K562 (cell line): ENCODE results near the gene MFSD8. TPM values are rescaled to one million over a fixed set of nuclear protein-coding genes. Genes with fewer than 3 reads are reported as not detected.
A peak's percentile ranks its signal among the peaks of the same experiment; 100 is the strongest.

Experiments
- ATAC-seq: fragments of 200-7000 bp; cut with Tn5 transposase; 3 replicates; pipeline ENCODE4 v1.9.1; 2020; ENCODE audit warnings: moderate library complexity
- BruUV-seq: library from RNA; stranded (reverse); fragments of 400-500 nt; replicated peaks from 2 replicates; lab custom pipeline; 2021; lab: Mats Ljungman, UMichigan
- CTCF ChIA-PET: fragments of 300-600 bp; formaldehyde crosslinking; extraction: SDS; loops from one replicate; lab custom pipeline; 2021; ENCODE audit warnings: low intra/inter-chr PET ratio; lab: Yijun Ruan, JAX
- POLR2A ChIA-PET: fragments of 300-600, 350-650 bp; sonication (Branson Sonifier 250); formaldehyde crosslinking; extraction: SDS; loops from one replicate; lab custom pipeline; 2021; ENCODE audit warnings: antibody characterized with exemption, inconsistent platforms; lab: Yijun Ruan, JAX
- DNase-seq, 4 experiments: peaks; one replicate each; pipeline versions ENCODE4 v3.0.0 to v3.0.0-alpha.2; 2011 to 2018; ENCODE audit warnings: low spot score in 3 of 4, mixed read lengths in 3 of 4; ENCODE audit errors: extremely low read depth in 1 of 4
- FAIRE-seq: peaks from 2 replicates; lab custom pipeline; 2011; peaks lifted over from hg19 to GRCh38; lab: Jason Lieb, UNC
- H2AFZ ChIP-seq: 2 replicates; pipeline ENCODE4 v1.6.0; 2011; ENCODE audit warnings: low read depth, low read length, control low read depth, inconsistent platforms
- H3K27ac ChIP-seq: fragments of 200-600 bp; 3 replicates; pipeline ENCODE4 v1.8.0; 2011; ENCODE audit warnings: low read depth, mild to moderate bottlenecking, control low read depth, inconsistent platforms, low read length, moderate library complexity, mixed read lengths; ENCODE audit errors: extremely low read depth
- H3K27me3 ChIP-seq, 2 experiments: fragments of 300-600 bp in 1 of 2; 2 replicates in 1 of 2; 3 replicates in 1 of 2; pipeline versions ENCODE4 v1.6.0 to v1.8.0; 2011; ENCODE audit warnings: inconsistent platforms in 2 of 2, low read length in 2 of 2, mild to moderate bottlenecking in 1 of 2, mixed read lengths in 1 of 2, moderate library complexity in 1 of 2; ENCODE audit not compliant: control insufficient read depth in 2 of 2, insufficient read depth in 2 of 2
- H3K36me3 ChIP-seq: fragments of 300-600 bp; 3 replicates; pipeline ENCODE4 v1.8.0; 2011; ENCODE audit warnings: mild to moderate bottlenecking, low read length, inconsistent platforms; ENCODE audit not compliant: control insufficient read depth, insufficient read depth
- H3K4me1 ChIP-seq, 2 experiments: fragments of 200-600 bp in 1 of 2; replicated peaks in 1 of 2; 2 replicates in 1 of 2; 3 replicates in 1 of 2; pipeline versions ENCODE4 v1.5.1 to v1.8.0; 2011; ENCODE audit warnings: inconsistent platforms in 2 of 2, low read length in 2 of 2, mild to moderate bottlenecking in 1 of 2, mixed read lengths in 1 of 2, moderate library complexity in 1 of 2; ENCODE audit not compliant: control insufficient read depth in 2 of 2, insufficient read depth in 2 of 2
- H3K4me2 ChIP-seq: 2 replicates; pipeline ENCODE4 v1.6.1; 2011; ENCODE audit warnings: low read length, control low read depth, inconsistent platforms, mixed read lengths; ENCODE audit not compliant: insufficient read depth
- H3K4me3 ChIP-seq: fragments of 200-600 bp; sonication (generic), shearing (Covaris generic); 2 replicates; pipeline ENCODE4 v1.5.1; 2016; ENCODE audit warnings: control low read depth, inconsistent platforms
- H3K79me2 ChIP-seq: fragments of 200-600 bp; 3 replicates; pipeline ENCODE4 v1.8.0; 2011; ENCODE audit warnings: low read length, inconsistent platforms; ENCODE audit not compliant: control insufficient read depth, insufficient read depth
- H3K9ac ChIP-seq, 2 experiments: 2 replicates each; pipeline versions ENCODE4 v1.6.0 to v1.6.1; 2011; ENCODE audit warnings: low read depth in 2 of 2, low read length in 2 of 2, control low read depth in 1 of 2, inconsistent platforms in 1 of 2, mild to moderate bottlenecking in 1 of 2, mixed read lengths in 1 of 2; ENCODE audit not compliant: insufficient read depth in 1 of 2
- H3K9me1 ChIP-seq: one replicate; pipeline ENCODE4 v1.6.0; 2011; ENCODE audit warnings: inconsistent platforms, mild to moderate bottlenecking, low read length, moderate library complexity; ENCODE audit not compliant: control insufficient read depth, insufficient read depth
- H3K9me3 ChIP-seq: replicated peaks from 2 replicates; pipeline ENCODE4 v1.5.1; 2011; ENCODE audit warnings: low read depth, low read length, inconsistent platforms; ENCODE audit not compliant: control insufficient read depth, insufficient read depth
- H4K20me1 ChIP-seq: replicated peaks from 2 replicates; pipeline ENCODE4 v1.6.1; 2011; ENCODE audit warnings: low read length, inconsistent platforms, mixed read lengths; ENCODE audit not compliant: control insufficient read depth, insufficient read depth
- CBFA2T3 ChIP-seq: fragments of 450-650 bp; IDR thresholded peaks from 2 replicates; pipeline ENCODE4 v1.6.1; 2017
- CBX2 ChIP-seq: fragments of 200-600 bp; sonication (generic); IDR thresholded peaks from one replicate; pipeline ENCODE4 v1.6.1; 2012; ENCODE audit warnings: mild to moderate bottlenecking, low read length, inconsistent platforms; ENCODE audit not compliant: insufficient read depth, poor library complexity, severe bottlenecking
- DPF2 ChIP-seq: fragments of 450-650 bp; IDR thresholded peaks from 2 replicates; pipeline ENCODE4 v1.6.1; 2016
- ELF2 ChIP-seq: fragments of 250-450 bp; sonication (Bioruptor Pico); IDR thresholded peaks from 2 replicates; pipeline ENCODE4 v1.5.0; 2021; ENCODE audit warnings: mild to moderate bottlenecking
- FOXK2 ChIP-seq, 2 experiments: fragments of 450-650 bp; IDR thresholded peaks in 1 of 2; conservative IDR thresholded peaks in 1 of 2; 2 replicates each; pipeline ENCODE4 v1.6.1; 2016; ENCODE audit warnings: low read depth in 2 of 2, mild to moderate bottlenecking in 1 of 2
- IRF9 ChIP-seq: fragments of 450-650 bp; IDR thresholded peaks from 2 replicates; pipeline ENCODE4 v1.6.1; 2016; ENCODE audit warnings: missing biosample characterization, missing genetic modification characterization
- JUND ChIP-seq, 2 experiments: IDR thresholded peaks; 2 replicates in 1 of 2; 3 replicates in 1 of 2; pipeline ENCODE4 v1.6.1; 2011; ENCODE audit warnings: borderline replicate concordance in 2 of 2, low read depth in 2 of 2, low read length in 2 of 2, improper control_type of control experiment in 1 of 2, missing biosample characterization in 1 of 2, missing genetic modification characterization in 1 of 2, missing genetic modification reagents in 1 of 2
- KDM5B ChIP-seq: fragments of 200-600 bp; sonication (generic); IDR thresholded peaks from 2 replicates; pipeline ENCODE4 v1.6.1; 2012; ENCODE audit warnings: low read depth, mild to moderate bottlenecking, moderate library complexity, low read length, control low read depth, inconsistent platforms; ENCODE audit not compliant: insufficient replicate concordance
- MAFG ChIP-seq: fragments of 450-650 bp; conservative IDR thresholded peaks from 2 replicates; pipeline ENCODE4 v1.6.1; 2016; ENCODE audit warnings: missing genetic modification characterization, missing compliant biosample characterization
- MYBL2 ChIP-seq, 2 experiments: fragments of 450-650 bp in 1 of 2; sonication (generic) in 1 of 2; formaldehyde crosslinking in 1 of 2; IDR thresholded peaks; 2 replicates each; pipeline versions ENCODE4 v1.6.1 to v1.8.1; 2017 to 2022; ENCODE audit warnings: borderline replicate concordance in 1 of 2, inconsistent platforms in 1 of 2, low read depth in 1 of 2, mild to moderate bottlenecking in 1 of 2, missing genetic modification reagents in 1 of 2, moderate library complexity in 1 of 2
- MYNN ChIP-seq, 2 experiments: sonication (generic); formaldehyde crosslinking in 1 of 2; IDR thresholded peaks; 2 replicates each; pipeline versions ENCODE4 v1.5.0 to v1.6.1; 2016 to 2020; ENCODE audit warnings: antibody characterized with exemption in 1 of 2, missing genetic modification reagents in 1 of 2
- NFXL1 ChIP-seq: fragments of 450-650 bp; formaldehyde crosslinking; IDR thresholded peaks from 2 replicates; pipeline ENCODE4 v1.4.0; 2021; ENCODE audit warnings: mild to moderate bottlenecking
- SMARCC2 ChIP-seq: fragments of 450-650 bp; IDR thresholded peaks from 2 replicates; pipeline ENCODE4 v1.6.1; 2017; ENCODE audit warnings: antibody characterized with exemption, moderate library complexity, mild to moderate bottlenecking, low read depth
- TEAD4 ChIP-seq, 2 experiments: sonication (generic) in 1 of 2; formaldehyde crosslinking in 1 of 2; IDR thresholded peaks; 2 replicates each; pipeline versions ENCODE4 v1.6.1 to v1.8.0; 2012 to 2022; ENCODE audit warnings: borderline replicate concordance in 1 of 2, inconsistent platforms in 1 of 2, low read length in 1 of 2, mild to moderate bottlenecking in 1 of 2, missing genetic modification reagents in 1 of 2
- ZNF282 ChIP-seq: sonication (generic); formaldehyde crosslinking; IDR thresholded peaks from 2 replicates; pipeline ENCODE4 v1.8.1; 2023; ENCODE audit warnings: missing genetic modification reagents
- ZNF609 ChIP-seq: sonication (generic); formaldehyde crosslinking; IDR thresholded peaks from 2 replicates; pipeline ENCODE4 v1.8.1; 2023; ENCODE audit warnings: missing genetic modification reagents, mild to moderate bottlenecking, borderline replicate concordance
- ZNF699 ChIP-seq: fragments of 250-450 bp; sonication (Bioruptor Pico); IDR thresholded peaks from 2 replicates; pipeline ENCODE4 v1.8.0; 2021; ENCODE audit warnings: mild to moderate bottlenecking, moderate library complexity; ENCODE audit not compliant: insufficient replicate concordance
- in situ Hi-C: fragments of 300-500 bp; cut with MboI; formaldehyde crosslinking; loops from 4 replicates; pipeline ENCODE4 v1.15.0; 2018; ENCODE audit warnings: inconsistent platforms, mixed read lengths
- intact Hi-C: fragments of 100-400 bp; cut with micrococcal nuclease; formaldehyde crosslinking; loops from 2 replicates; pipeline ENCODE4 v1.14.2; 2022
- polyA plus RNA-seq, 8 experiments: library from polyadenylated mRNA; depleted of rRNA in 4 of 8; stranded (reverse) in 5 of 8; unstranded in 3 of 8; fragments of >200 nt; fragmentation: Nextera tagmentation in 2 of 8; fragmentation: Illumina TruSeq in 1 of 8; extraction: Ambion mirVana in 2 of 8; extraction: Trizol in 1 of 8; gene quantifications; 2 replicates each; pipeline versions ENCODE4 v1.2.1 to v1.2.3, GENCODE V29; 2011 to 2014; ENCODE audit warnings: inconsistent platforms in 1 of 8, missing spikeins in 1 of 8
- total RNA-seq, 7 experiments: library from RNA; depleted of rRNA in 6 of 7; stranded (reverse); fragments of >200 nt in 6 of 7; fragmentation: Illumina TruSeq in 2 of 7; extraction: Trizol in 2 of 7; gene quantifications; 2 replicates each; pipeline versions ENCODE4 v1.2.1 to v1.2.3, GENCODE V29; 2011 to 2021; ENCODE audit warnings: low replicate concordance in 1 of 7

Gene MFSD8
- total and polyA plus RNA-seq, 9 of the 15 experiments (the other 6 are each of a cell fraction or from before 2014, with no cell fraction given) = 7.0 to 27.2 (median 18.7) TPM

GRCh38 chr4:127870281-127870680 lies 94.7 kb downstream of the MFSD8 start:
- BruUV-seq = no TSS peak
- H3K4me3 ChIP-seq = no peak overlapping the region
- H3K27me3 ChIP-seq = no peaks in the 10 kb centered on the region
- no peaks in the 10 kb centered on the region for H4K20me1 ChIP-seq
- no peaks in the 10 kb centered on the region for H3K9me1 ChIP-seq
- no peaks in the 10 kb centered on the region for H3K9me3 ChIP-seq
- H3K36me3 ChIP-seq = no peaks in the 10 kb centered on the region
- H2AFZ ChIP-seq = no peak overlapping the region
- ChIA-PET CTCF (no interaction called here), POLR2A (no interaction called here)
- no peak for FAIRE-seq
- H3K27ac ChIP-seq = no peak overlapping the region
- intact Hi-C loops (no loop called here), in situ Hi-C loops (no loop called here)
- H3K4me1 ChIP-seq = peaks cover 7 to 9% of the 10 kb centered on the region in 2 experiments; a peak in 3 of 5 replicates
- ATAC-seq = peak; percentile 45
- H3K79me2 ChIP-seq = no peaks in the 10 kb centered on the region
- no peak for DNase-seq
- H3K4me2 ChIP-seq = no peak overlapping the region
- no peak overlapping the region for H3K9ac ChIP-seq
- TF ChIP-seq DPF2 = no peak
- TF ChIP-seq FOXK2 (conservative IDR thresholded peaks at IDR 0.05 in 1 of 2, IDR thresholded peaks at IDR 0.05 in 1 of 2; ENCODE audit: low read depth in 2 of 2) = no peak
- TF ChIP-seq ZNF609 (CRISPR knock-in tag) = no peak
- no peak for TF ChIP-seq ELF2
- no peak for TF ChIP-seq SMARCC2
- no peak for TF ChIP-seq ZNF282 (CRISPR knock-in tag)
- no peak for TF ChIP-seq MYBL2 (IDR thresholded peaks at IDR 0.05; ENCODE audit: low read depth)
- TF ChIP-seq MYBL2 (CRISPR knock-in tag; IDR thresholded peaks at IDR 0.05; ENCODE audit: borderline replicate concordance) = no peak
- no peak for TF ChIP-seq IRF9 (tag)
- no peak for TF ChIP-seq JUND (IDR thresholded peaks at IDR 0.05; ENCODE audit: borderline replicate concordance, low read depth, low read length)
- no peak for TF ChIP-seq JUND (tag; IDR thresholded peaks at IDR 0.05; ENCODE audit: borderline replicate concordance, low read depth, low read length)
- TF ChIP-seq ZNF699 (CRISPR knock-in tag) = no peak
- no peak for TF ChIP-seq KDM5B
- TF ChIP-seq MAFG = no peak
- no peak for TF ChIP-seq CBX2
- TF ChIP-seq CBFA2T3 = no peak
- no peak for TF ChIP-seq NFXL1 (CRISPR knock-in tag)
- TF ChIP-seq MYNN (IDR thresholded peaks at IDR 0.05) = no peak
- no peak for TF ChIP-seq MYNN (CRISPR knock-in tag; IDR thresholded peaks at IDR 0.05)
- TF ChIP-seq TEAD4 (IDR thresholded peaks at IDR 0.05; ENCODE audit: low read length) = no peak
- no peak for TF ChIP-seq TEAD4 (CRISPR knock-in tag; IDR thresholded peaks at IDR 0.05; ENCODE audit: borderline replicate concordance)
